OCI-LY3 (cell line): ENCODE data around the gene SELENOP.

Experiments used
- EZH2phosphoT487 ChIP-seq: fragments of 200-600 bp; shearing (Covaris generic); IDR thresholded peaks from 2 replicates; pipeline ENCODE4 v1.6.1; 2018; ENCODE audit warnings: antibody characterized with exemption, mixed run types, low read depth
- TF ChIP-seq, protein P1 (sequence below): fragments of 200-600, 300-600 bp; sonication (generic); IDR thresholded peaks from 2 replicates; pipeline ENCODE4 v1.5.1; 2014; ENCODE audit warnings: antibody characterized with exemption, low read length, low read depth

DNA sequence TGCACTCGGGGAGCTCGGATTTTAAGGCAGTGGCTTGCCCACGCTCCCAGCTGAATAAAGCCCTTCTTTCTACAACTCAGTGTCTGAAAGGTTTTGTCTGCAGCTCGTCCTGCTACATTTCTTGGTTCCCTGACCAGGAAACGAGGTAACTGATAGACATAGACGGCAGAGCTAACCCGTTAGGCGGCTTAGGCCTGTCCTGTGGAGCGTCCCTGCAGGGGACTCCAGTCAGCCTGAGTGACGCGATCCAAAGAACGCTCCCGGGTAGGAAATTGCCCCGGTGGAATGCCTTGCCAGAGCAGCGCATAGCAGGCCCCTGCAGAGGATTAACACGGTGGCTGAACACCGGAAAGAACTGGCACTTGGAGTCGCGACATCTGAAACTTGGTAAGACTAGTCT, 1.8 kb upstream of the SELENOP start:
- TF ChIP-seq, protein P1, sequence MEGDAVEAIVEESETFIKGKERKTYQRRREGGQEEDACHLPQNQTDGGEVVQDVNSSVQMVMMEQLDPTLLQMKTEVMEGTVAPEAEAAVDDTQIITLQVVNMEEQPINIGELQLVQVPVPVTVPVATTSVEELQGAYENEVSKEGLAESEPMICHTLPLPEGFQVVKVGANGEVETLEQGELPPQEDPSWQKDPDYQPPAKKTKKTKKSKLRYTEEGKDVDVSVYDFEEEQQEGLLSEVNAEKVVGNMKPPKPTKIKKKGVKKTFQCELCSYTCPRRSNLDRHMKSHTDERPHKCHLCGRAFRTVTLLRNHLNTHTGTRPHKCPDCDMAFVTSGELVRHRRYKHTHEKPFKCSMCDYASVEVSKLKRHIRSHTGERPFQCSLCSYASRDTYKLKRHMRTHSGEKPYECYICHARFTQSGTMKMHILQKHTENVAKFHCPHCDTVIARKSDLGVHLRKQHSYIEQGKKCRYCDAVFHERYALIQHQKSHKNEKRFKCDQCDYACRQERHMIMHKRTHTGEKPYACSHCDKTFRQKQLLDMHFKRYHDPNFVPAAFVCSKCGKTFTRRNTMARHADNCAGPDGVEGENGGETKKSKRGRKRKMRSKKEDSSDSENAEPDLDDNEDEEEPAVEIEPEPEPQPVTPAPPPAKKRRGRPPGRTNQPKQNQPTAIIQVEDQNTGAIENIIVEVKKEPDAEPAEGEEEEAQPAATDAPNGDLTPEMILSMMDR = no peak
- no peak for TF ChIP-seq EZH2phosphoT487
